RPMI8226 (cell line): Measurements from ENCODE around the gene SHKBP1.
"Not testable (repeated sequence)": the region's sequence is repeated elsewhere in the genome, so short reads cannot be mapped to it uniquely, and the experiment has no call there.

ENCODE experiments used
- DNase-seq: peaks from one replicate; pipeline ENCODE4 v3.0.0-alpha.2; 2015

SHKBP1 gene

DNA sequence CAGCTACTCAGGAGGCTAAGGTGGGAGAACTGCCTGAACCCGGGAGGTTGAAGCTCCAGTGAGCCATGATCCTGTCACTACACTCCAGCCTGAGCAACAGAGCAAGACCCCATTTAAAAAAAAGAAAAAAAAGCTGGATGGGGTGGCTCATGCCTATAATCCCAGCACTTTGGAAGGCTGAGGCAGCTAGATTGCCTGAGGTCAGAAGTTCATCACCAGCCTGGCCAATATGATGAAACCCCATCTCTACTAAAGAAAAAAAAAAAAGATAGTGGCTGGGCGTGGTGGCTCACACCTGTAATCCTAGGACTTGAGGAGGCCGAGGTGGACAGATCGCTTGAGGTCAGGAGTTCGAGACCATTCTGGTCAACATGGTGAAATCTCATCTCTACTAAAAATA, 39.5 kb downstream of the SHKBP1 start:
- no peak for DNase-seq

DNA sequence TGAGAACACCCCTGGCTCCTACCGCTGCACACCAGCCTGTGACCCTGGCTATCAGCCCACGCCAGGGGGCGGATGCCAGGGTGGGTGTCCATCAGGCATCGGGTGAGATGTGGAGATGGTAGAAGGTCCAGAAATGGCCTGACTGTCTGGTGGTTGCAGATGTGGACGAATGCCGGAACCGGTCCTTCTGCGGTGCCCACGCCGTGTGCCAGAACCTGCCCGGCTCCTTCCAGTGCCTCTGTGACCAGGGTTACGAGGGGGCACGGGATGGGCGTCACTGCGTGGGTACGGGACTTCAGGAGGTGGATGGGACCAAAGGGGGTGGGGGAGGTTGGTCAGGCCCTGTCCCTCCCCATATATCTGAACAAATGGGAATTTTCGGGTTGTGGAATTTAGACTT, 40.3 kb downstream of the SHKBP1 start:
- DNase-seq, result no peak

DNA sequence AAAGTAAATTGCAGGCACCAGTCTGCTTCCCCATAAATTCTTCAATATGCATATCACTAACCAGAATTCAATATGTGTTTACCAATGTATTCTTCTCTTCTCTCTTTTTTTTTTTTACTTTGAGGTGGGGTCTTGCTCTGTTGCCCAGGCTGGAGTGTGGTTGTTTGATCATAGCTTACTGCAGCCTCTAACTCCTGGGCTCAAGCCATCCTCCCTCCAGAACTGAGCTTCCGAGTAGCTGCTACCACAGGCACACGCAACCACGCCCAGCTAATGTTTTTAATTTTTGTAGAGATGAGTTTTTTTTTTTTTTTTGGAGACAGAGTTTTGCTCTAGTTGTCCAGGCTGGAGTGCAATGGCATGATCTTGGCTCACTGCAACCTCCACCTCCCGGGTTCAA, 41.3 kb downstream of the SHKBP1 start:
- no peak for DNase-seq

DNA sequence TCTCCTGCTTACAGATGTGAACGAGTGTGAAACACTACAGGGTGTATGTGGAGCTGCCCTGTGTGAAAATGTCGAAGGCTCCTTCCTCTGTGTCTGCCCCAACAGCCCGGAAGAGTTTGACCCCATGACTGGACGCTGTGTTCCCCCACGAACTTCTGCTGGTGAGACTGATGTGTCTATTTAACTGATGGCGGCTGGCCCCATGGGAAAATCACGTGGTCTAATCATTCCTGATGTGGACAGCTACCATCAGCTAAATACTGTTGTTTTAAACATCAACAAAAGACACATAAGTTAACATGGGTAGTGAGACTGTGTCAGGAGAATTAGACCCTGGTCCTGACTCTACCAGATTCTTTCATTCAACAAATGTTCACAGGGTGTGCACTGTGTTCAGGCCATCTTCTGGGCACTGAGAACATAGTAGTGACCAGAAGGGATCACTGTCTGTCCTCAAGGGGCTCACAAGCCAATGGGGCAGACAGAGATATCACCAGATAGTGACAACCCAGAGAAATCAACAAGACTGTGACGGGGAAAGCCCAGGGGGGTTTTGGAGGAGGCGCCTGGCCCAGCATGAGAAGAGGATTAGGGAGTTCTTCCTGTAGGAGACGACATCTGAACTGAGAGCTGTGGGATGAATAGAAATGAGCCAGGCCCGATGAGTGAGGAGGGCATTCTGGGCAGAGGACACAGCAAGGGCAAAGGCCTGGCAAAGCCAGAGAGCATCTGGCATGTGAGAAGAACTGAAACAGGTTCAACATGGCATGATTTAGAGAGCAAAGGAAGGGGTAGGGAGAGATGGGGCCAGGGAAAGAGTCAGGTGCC, 42.9 kb downstream of the SHKBP1 start:
- no peak for DNase-seq

DNA sequence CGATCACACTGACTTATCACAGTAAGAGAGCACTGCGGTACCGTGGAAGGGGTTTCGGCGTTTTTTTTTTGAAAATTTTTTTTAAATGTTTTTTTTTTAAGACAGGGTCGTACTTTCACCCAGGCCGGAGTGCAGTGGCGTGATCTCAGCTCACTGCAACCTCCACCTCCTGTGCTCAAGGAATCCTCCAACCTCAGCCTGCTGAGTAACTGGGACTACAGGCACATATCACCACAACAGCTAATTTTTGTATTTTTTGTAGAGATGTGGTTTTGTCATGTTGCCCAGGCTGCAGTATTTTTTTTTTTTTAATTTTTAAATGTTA, 43.5 kb downstream of the SHKBP1 start:
- no peak for DNase-seq

DNA sequence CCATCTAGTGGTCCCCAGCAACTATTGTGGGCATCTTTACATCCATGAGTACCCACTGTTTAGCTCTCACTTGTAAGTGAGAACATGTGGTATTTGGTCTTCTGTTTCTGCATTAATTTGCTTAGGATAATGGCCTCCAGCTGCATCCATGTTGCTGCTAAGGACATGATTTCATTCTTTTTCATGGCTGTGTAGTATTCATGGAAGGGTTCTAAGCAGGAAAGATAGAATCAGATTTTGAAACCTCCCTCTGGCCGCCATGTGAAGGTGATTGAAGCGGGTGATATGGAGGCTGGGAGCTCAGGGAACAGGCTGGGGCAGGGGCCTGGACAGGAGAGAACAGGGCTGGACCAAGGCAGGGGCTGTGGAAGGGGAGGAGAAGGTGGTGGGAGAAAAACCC, 44.6 kb downstream of the SHKBP1 start:
- no peak for DNase-seq

DNA sequence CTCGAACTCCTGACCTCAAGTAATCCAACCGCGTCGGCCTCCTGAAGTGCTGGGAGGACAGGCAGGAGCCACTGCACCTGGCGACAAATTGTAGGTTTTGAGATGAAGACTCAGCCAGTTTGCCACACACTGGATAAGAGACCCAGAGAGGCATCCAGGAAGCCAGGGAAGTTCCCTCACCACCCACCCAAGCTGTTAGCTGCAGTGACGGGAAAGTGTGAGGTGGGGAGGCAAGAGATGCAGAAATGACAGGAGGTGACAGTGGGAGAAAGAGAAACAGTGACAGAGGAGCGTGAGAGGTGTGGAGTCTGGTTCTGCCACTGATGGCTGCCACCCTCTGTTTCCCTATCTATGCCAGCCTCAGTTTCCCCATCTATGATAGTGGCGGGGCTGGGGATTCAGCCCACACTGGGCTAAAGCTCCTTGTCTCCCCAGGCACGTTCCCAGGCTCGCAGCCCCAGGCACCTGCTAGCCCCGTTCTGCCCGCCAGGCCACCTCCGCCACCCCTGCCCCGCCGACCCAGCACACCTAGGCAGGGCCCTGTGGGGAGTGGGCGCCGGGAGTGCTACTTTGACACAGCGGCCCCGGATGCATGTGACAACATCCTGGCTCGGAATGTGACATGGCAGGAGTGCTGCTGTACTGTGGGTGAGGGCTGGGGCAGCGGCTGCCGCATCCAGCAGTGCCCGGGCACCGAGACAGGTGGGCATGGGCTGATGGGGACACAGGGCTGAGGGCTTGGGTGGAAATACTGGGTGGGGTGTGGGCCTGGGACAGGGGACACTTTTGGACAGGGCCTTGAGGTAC, 45.5 kb downstream of the SHKBP1 start:
- DNase-seq, result no peak

DNA sequence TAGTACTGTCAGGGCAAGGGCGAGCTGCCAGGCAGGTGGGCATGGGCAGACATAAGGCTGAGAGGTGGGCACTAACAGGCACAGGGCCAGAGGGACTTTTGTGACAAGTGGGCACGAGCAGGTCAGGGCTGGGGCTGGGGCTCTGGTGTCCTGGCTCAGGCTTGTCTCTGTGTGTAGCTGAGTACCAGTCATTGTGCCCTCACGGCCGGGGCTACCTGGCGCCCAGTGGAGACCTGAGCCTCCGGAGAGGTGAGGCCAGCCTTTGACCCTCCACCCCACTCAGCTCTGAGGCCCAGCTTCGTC, 46.1 kb downstream of the SHKBP1 start:
- DNase-seq, result no peak

DNA sequence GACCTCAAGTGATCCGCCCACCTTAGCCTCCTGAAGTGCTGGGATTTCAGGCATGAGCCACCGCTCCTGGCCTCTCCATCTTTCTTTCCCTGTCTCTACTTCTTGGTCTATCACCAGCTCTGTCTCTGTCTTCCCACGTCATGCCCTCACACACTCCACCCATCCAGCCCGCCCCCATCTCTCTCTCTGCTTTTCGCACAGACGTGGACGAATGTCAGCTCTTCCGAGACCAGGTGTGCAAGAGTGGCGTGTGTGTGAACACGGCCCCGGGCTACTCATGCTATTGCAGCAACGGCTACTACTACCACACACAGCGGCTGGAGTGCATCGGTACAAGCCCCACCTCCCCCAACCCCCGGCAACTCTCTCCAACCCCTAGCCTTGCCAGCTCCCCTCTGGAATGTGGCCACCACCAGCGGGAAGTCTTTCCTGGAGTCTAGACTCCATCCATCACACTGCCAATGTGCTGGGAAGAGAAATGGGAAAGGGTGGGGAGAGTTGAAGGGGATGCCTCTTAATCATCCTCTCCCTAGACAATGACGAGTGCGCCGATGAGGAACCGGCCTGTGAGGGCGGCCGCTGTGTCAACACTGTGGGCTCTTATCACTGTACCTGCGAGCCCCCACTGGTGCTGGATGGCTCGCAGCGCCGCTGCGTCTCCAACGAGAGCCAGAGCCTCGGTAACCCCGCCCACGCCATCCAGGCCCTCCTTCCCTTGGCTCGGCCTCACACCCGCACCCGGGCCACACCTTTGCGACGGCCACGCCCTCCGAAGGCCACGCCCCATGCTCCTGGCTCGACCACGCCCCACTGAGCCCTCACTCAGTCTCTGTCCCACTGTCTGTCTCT, 47.0 kb downstream of the SHKBP1 start:
- DNase-seq, result no peak

DNA sequence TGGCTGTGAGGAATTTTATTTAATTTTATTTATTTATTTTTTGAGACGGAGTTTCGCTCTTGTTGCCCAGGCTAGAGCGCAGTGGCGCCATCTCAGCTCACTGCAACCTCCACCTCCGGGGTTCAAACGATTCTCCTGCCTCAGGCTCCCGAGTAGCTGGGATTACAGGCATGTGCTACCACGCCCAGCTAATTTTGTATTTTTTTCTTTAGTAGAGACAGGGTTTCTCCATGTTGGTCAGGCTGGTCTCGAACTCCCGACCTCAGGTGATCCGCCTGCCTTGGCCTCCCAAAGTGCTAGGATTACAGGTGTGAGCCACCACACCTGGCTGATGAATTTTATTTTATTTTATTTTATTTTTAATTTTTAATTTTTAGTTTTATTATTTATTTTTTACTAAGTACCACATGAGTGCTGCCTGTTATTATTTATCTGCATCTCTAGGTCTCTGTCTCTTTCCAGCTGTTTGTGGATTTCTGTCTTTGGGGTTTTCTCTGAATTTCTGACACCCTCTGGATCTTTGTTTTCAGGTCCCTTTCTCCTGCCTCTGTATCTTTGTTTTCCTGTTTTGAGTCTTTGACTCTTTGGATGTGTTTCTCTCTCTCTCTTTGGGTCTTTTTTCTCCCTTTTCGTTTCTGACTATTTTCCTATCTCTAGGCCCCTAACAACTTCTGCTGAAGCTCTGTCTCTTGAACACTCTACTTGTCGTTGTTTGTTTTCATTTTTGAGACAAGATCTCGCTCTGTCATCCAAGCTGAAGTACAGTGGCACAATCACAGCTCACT, 47.9 kb downstream of the SHKBP1 start:
- DNase-seq, result not testable (repeated sequence)

DNA sequence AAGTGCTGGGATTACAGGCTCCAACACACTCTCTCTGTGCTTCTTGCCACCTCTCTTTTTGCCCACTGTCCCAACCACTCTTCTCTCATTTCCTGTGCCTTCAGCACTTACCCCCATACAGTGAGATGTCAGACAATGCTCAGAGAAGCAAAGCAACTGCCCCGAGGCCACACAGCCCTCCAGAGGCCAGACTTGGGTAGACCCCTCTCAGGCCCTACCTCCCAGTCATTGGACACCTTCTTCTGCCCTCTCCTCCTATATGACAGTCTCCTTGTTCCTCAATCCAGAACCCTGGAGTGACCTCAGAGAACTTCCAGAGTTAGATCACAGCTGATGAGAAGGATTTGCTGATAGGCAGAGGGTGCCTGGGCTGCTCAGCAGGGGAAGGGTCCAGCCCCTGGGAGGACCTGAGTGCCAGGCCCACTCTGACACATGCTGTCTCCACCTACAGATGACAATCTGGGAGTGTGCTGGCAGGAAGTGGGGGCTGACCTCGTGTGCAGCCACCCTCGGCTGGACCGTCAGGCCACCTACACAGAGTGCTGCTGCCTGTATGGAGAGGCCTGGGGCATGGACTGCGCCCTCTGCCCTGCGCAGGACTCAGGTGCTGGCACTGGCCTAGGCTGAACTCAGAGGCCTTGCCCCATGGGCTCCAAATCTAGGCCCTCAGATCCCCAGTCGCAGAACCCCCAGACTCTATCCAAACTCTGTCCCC, 48.9 kb downstream of the SHKBP1 start:
- DNase-seq, result no peak

DNA sequence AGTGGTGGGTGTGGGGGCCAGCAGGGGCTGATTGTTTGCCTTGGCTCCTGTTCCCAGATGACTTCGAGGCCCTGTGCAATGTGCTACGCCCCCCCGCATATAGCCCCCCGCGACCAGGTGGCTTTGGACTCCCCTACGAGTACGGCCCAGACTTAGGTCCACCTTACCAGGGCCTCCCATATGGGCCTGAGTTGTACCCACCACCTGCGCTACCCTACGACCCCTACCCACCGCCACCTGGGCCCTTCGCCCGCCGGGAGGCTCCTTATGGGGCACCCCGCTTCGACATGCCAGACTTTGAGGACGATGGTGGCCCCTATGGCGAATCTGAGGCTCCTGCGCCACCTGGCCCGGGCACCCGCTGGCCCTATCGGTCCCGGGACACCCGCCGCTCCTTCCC, 50.2 kb downstream of the SHKBP1 start:
- DNase-seq, result no peak

DNA sequence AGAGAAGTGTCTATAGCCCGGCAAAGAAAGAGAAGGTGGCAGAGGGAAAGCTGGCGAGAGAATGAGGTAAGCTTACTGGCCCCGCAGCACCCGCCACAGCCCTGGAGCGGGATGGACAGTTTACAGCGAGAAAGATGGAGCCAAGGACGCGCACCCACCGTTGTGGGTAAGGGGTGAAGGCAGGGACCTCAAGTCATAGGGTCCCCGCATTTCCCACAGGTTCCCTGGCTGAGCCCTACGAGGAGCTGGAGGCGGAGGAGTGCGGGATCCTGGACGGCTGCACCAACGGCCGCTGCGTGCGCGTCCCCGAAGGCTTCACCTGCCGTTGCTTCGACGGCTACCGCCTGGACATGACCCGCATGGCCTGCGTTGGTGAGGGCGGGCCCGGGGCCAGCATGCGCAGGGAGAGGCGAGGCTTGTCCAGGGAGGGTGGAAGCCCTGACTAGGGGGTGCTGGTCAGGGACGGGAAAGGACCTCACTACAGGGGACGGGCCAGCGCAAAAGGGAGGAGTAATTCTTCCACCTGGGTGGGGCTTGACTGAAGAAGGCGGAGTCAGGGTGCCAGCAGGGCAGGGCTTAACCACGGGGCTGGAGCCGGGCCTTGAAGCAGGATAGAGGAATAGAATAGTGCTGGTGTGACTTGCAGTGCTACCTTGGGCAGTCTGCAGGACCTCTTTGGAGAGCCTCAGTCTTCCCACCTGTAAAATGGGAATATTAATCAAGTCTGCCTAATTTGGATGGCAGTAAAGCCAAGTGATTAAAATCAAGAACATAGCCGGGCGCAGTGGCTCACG, 51.0 kb downstream of the SHKBP1 start:
- no peak for DNase-seq

DNA sequence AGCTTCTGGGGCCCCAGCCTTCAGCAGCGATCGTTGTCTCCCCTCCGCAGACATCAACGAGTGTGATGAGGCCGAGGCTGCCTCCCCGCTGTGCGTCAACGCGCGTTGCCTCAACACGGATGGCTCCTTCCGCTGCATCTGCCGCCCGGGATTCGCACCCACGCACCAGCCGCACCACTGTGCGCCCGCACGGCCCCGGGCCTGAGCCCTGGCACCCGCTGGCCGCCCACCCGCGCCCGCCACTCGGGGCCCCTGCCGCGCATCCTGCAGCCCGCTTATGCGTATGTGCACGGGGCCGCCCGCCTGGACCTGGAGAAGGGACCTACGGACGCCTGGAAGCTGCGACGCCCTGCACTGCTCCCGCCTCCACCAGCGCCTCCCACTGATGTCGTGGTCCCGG, 52.7 kb downstream of the SHKBP1 start:
- no peak for DNase-seq

DNA sequence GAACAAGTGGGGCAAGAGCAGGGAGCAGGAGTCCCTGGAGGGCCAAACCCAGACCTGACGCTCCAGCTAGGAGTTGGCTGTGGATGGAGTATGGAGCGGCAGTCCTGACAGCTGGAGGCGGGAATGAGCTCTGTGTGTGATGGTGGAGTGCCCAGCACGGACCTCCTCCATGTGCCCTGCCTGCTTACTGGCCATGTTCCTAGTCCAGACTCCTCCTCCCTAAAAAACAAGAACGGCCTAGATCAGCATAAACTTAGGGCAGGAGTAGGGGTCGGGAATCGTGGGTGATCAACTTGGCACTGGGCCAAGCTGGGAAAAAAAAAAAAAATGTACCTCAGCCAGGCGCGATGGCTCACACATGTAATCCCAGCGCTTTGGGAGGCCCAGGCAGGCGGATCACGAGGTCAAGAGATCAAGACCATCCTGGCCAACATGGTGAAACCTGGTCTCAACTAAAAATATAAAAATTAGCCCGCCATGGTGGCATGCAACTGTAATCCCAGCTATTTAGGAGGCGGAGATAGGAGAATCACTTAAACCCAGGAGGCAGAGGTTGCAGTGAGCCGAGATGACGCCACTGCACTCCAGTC, 54.0 kb downstream of the SHKBP1 start:
- DNase-seq, result no peak

DNA sequence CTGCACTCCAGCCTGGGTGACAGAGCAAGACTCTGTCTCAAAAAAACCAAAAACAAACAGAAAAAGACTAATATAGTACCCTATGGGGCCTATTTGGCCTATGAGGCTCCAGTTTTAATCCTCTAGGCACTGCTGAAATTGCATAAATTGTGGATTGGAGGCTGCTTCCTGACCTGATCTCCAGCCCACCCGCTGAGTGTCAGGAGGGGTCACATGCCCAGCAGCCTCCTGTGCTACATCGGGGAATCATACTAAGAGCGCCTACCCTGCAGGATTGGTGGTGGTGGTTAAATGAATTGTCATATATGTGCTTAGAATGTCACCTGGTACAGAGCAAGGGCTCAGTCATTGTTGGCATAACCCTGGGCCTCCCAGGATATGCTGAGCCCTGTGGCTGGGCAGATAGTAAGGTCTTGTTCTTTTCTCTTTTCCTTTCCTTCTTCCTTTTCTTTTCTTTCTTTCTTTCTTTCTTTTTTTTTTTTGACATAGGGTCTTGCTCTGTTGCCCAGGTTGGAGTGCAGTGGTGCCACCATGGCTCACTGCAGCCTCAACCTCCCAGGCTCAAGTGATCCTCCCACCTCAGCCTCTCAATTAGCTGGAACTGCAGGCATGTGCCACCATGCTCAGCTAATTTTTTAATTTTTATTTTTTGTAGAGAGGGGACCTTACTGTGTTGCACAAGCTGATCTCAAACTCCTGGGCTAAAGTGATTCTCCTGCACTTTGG, 55.8 kb downstream of the SHKBP1 start:
- no peak for DNase-seq

DNA sequence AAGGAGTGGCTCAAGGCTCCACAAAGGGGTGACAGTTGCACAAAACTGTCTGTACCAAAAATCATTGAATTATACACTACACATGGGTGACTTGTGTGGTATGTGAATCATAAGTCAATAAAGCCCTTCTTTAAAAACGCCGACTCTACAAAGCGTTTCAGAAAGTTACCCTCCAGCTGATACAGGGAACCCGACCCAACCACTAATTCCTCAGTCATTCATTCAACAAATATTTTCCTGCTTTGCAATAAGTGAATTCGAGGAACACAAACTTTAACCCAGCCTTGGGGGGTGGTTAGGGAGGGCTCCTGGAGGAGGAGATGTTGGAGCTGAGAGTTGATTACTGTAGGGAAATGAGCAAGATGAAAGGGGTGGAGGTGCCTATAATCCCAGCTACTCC, 56.5 kb downstream of the SHKBP1 start:
- no peak for DNase-seq

DNA sequence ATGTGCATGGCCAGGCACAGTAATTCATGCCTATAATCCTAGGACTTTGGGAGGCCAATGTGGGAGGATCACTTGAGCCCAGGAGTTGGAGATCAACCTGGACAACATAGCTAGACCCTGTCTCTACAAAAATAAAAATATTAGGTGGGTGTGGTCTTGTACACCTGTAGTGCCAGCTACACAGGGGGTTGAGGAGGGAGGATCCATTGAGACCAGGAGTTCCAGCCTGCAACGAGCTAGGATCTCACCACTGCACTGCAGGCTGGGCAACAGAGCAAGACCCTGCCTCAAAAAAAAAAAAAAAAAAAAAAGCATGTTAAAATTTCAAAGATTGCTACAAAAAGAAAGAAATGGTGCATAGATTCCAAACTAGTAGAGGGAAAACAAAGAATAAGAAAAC, 61.7 kb downstream of the SHKBP1 start:
- DNase-seq, result no peak

DNA sequence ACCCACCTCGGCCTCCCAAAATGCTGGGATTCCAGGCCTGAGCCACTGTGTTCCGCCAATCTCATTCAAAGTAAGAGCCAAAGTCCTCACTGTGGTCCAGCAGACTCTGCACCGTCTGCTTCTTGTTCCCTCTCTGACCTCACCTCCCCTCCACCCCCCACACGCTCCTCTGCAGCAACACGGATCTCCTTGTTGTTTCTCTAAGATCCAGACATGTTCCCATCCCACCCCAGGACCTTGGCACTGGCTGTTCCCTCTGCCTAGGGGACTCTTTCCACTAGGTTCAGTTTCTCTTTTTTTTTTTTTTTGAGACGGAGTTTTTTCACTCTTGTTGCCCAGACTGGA, 62.9 kb downstream of the SHKBP1 start:
- DNase-seq, result no peak

DNA sequence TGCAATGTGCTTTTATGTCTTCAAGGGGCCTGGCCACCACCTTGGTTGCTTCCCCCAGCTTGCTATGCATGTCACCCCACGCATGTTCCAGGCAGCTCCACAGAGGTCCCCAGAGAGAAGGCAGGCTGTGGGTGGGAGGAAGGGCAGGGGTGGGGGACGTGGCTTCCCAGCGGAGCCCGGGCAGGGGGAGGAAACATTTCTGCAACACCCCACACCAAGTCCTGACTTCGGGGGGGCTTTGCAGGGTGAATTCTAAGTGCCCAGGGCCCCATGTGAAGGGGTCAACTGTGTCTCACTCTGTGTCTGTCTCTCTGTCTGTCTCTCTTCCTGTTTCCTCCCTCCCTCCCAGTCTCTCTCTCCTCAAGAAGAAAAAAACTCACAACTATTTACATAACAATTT, 64.1 kb downstream of the SHKBP1 start:
- DNase-seq, result no peak
